Kidney (tissue), 14 donors: ENCODE data around the gene CEP68. TPM values are rescaled to one million over a fixed set of nuclear protein-coding genes. Genes with fewer than 3 reads are reported as not detected.

ENCODE experiments used
- DNase-seq, 5 donors: peaks; one replicate each; pipeline ENCODE4 v3.0.0-alpha.2; 2013 to 2020
- FAIRE-seq: peaks from 2 replicates; lab custom pipeline; 2012; peaks lifted over from hg19 to GRCh38; lab: Jason Lieb, UNC
- H3K27ac ChIP-seq, 2 donors: one replicate each; pipeline ENCODE4 v1.7.0; 2013; ENCODE audit warnings: low read depth in 2 of 2, low read length in 2 of 2, inconsistent platforms in 1 of 2
- H3K27me3 ChIP-seq: one replicate; pipeline ENCODE4 v1.7.1; 2013; ENCODE audit warnings: low read length, inconsistent platforms; ENCODE audit not compliant: control insufficient read depth, insufficient read depth
- H3K36me3 ChIP-seq, 3 donors: one replicate each; pipeline versions ENCODE4 v1.7.0 to v1.7.1; 2013; ENCODE audit warnings: low read length in 3 of 3, control low read depth in 1 of 3, inconsistent platforms in 1 of 3; ENCODE audit not compliant: insufficient read depth in 3 of 3, control insufficient read depth in 2 of 3
- H3K4me1 ChIP-seq, 3 donors: one replicate each; pipeline versions ENCODE4 v1.7.0 to v1.7.1; 2013; ENCODE audit warnings: low read length in 3 of 3, inconsistent platforms in 1 of 3, low read depth in 1 of 3; ENCODE audit not compliant: control insufficient read depth in 2 of 3, insufficient read depth in 2 of 3
- H3K4me3 ChIP-seq, 3 donors: one replicate each; pipeline versions ENCODE4 v1.7.0 to v1.8.1; 2013; ENCODE audit warnings: low read length in 3 of 3, control low read depth in 1 of 3, inconsistent platforms in 1 of 3
- H3K9ac ChIP-seq, 3 donors: one replicate each; pipeline versions ENCODE4 v1.7.0 to v1.7.1; 2013; ENCODE audit warnings: low read length in 3 of 3, control low read depth in 1 of 3, inconsistent platforms in 1 of 3
- H3K9me3 ChIP-seq, 3 donors: one replicate each; pipeline versions ENCODE4 v1.7.0 to v1.7.1; 2013; ENCODE audit warnings: low read length in 3 of 3, control low read depth in 1 of 3, inconsistent platforms in 1 of 3; ENCODE audit not compliant: control insufficient read depth in 2 of 3, insufficient read depth in 1 of 3
- intact Hi-C: fragments of 100-400 bp; cut with DNase I; formaldehyde crosslinking; loops from one replicate; pipeline ENCODE4 v1.11.1; 2022
- polyA plus RNA-seq: library from polyadenylated mRNA; stranded (reverse); fragments of 350-450 nt; fragmentation: Illumina TruSeq; extraction: RNeasy Lipid Tissue Mini Kit (QIAGEN cat#74804); gene quantifications from one replicate; pipeline ENCODE4 v1.2.3, GENCODE V29; 2014; ENCODE audit warnings: low read depth, low replicate concordance; ENCODE audit not compliant: insufficient read depth
- total RNA-seq: library from RNA; stranded (reverse); fragmentation: NEBNext Ultra II Directional; extraction: Animal tissue kit (Norgen Biotek cat#: 25700); gene quantifications from one replicate; pipeline ENCODE4 v1.2.1, GENCODE V29; 2021
- TF ChIP-seq, protein P1 (sequence below): IDR thresholded peaks from 3 replicates; pipeline ENCODE4 v1.5.1; 2012; ENCODE audit warnings: mild to moderate bottlenecking, moderate library complexity, borderline replicate concordance; ENCODE audit not compliant: insufficient read depth; ENCODE audit errors: extremely low read depth
- donor health status: control.
- donor health status: control.
- donor health status: control.
- donor health status: control.
- donor health status: control.
- donor health status: DM: yes; HTN: yes; CAD: no.
- donor health status: Normal renal cell carcinoma (clear cell type).

The CEP68 gene
- total and polyA plus RNA-seq, 2 donors from 2014 or later: 5.6 to 20.3 TPM

DNA sequence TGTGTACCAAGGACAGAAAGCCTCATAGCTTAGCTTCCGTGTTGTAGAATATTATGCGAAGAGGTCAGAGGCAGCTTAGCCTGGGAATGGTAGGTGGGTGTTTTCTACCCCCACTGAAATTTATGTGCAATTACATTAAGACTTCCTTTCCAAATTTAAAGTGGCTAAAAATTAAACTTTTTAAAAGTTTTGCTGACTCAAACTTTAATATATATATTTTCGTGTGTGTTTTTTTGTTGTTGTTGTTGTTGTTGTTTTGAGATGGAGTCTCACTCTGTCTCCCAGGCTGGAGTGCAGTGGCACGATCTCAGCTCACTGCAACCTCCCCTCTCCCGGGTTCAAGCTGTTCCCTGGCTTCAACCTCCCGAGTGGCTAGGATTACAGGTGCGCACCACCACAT, 77.9 kb downstream of the CEP68 start:
- Histone ChIP-seq H3K9ac (no peak overlapping the region), H3K36me3 (no peaks in the 10 kb centered on the region), H3K4me3 (no peak overlapping the region), H3K27me3 (no peaks in the 10 kb centered on the region), H3K4me1 (peaks cover 0 to 7% (median 0%) of the 10 kb centered on the region in 3 donors), H3K27ac (no peak overlapping the region), H3K9me3 (no peaks in the 10 kb centered on the region)
- intact Hi-C loops: no loop called here
- DNase-seq: no peak
- FAIRE-seq: no peak
- TF ChIP-seq, protein P1, sequence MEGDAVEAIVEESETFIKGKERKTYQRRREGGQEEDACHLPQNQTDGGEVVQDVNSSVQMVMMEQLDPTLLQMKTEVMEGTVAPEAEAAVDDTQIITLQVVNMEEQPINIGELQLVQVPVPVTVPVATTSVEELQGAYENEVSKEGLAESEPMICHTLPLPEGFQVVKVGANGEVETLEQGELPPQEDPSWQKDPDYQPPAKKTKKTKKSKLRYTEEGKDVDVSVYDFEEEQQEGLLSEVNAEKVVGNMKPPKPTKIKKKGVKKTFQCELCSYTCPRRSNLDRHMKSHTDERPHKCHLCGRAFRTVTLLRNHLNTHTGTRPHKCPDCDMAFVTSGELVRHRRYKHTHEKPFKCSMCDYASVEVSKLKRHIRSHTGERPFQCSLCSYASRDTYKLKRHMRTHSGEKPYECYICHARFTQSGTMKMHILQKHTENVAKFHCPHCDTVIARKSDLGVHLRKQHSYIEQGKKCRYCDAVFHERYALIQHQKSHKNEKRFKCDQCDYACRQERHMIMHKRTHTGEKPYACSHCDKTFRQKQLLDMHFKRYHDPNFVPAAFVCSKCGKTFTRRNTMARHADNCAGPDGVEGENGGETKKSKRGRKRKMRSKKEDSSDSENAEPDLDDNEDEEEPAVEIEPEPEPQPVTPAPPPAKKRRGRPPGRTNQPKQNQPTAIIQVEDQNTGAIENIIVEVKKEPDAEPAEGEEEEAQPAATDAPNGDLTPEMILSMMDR: no peak

DNA sequence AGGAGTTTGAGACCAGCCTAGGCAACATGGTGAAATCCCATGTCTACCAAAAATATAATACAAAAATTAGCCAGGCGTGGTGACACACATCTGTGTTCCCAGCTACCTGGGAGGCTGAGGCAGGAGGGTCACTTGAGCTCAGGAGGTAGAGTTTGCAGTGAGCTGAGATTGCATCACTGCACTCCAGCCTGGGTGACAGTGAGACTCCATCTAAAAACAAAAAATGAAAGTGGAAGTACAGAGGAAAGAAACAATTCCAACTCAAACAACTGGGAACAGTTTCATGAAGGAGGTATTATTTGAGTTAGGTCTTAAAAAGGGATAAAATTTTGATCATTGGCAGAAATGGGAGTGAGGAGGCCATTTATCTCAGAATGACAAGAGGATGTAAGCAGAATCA, 80.0 kb downstream of the CEP68 start:
- FAIRE-seq (no peak), DNase-seq (no peak)
- no peak overlapping the region for H3K4me3 ChIP-seq
- H3K36me3 ChIP-seq: no peaks in the 10 kb centered on the region
- H3K27ac ChIP-seq: no peak overlapping the region
- no peaks in the 10 kb centered on the region for H3K9me3 ChIP-seq
- TF ChIP-seq, protein P1: no peak
- no peaks in the 10 kb centered on the region for H3K27me3 ChIP-seq
- no peak overlapping the region for H3K9ac ChIP-seq
- peaks cover 0 to 2% (median 0%) of the 10 kb centered on the region in 3 donors for H3K4me1 ChIP-seq
- intact Hi-C loops: no loop called here

Other genes starting within 250 kb of the CEP68 start
- 10.6 TPM for gene SLC1A4, start 67.0 kb upstream of the CEP68 start, total RNA-seq
- 2.1 TPM for gene SLC1A4, start 67.0 kb upstream of the CEP68 start, polyA plus RNA-seq
- gene RAB1A, start 73.7 kb downstream of the CEP68 start, total RNA-seq: 166 TPM
- 194 TPM for gene RAB1A, start 73.7 kb downstream of the CEP68 start, polyA plus RNA-seq
- 230 TPM for gene ACTR2, start 171.4 kb downstream of the CEP68 start, total RNA-seq
- gene ACTR2, start 171.4 kb downstream of the CEP68 start, polyA plus RNA-seq: 38.5 TPM